GM18526 (cell line): Measurements from ENCODE around the gene UBTF.

Source experiments
- POLR2A ChIP-seq: IDR thresholded peaks from 3 replicates; pipeline ENCODE4 v1.6.1; 2011; ENCODE audit not compliant: insufficient read length; ENCODE audit errors: extremely low read depth

UBTF gene

GRCh38 chr17:44219616-44220212, at the start of gene UBTF:
Gene UBTF, minus strand, starts transcription at chr17:44219675. Its CDS starts 1,446 bp downstream, at chr17:44218229.
- no peak for TF ChIP-seq POLR2A

DNA sequence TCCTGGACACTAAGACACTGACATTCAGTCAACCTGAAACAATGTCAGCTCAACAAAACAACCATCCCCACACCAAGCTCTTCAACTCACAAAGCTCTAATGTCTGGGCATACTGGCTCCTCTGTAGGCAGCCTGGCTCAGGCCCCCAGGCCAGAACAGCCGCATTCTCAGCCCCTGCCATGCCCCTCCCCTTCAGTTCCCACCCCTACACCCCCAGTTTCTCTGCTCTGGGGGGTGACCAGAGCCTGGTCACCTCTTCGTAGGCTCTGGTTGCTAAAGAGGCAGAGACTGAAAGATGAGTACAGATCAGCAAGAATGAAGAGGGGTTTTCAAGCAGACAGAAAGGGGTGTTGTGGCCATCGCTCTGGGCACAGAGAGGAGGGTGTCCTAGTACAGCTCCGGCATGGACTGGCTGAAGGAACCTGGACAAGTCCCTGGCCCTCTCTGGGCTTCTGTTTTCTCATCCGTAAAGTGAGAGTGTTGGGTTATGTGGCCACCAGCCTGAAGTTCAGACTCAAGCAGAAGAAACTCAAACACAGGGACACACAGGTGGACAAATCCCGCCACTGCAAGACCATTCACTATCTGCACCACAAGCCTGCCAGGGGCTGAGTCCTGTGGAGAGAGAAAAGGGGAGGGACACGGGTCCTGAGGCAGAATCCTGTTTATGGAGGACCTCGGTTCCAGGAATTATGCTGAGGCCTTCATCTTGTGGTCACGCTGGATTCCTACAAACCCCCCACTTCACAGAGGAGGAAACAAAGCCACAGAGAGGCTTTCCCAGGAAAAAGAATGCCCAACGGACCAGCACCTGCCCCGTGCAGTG, 49.4 kb upstream of the UBTF start:
- TF ChIP-seq POLR2A = no peak

DNA sequence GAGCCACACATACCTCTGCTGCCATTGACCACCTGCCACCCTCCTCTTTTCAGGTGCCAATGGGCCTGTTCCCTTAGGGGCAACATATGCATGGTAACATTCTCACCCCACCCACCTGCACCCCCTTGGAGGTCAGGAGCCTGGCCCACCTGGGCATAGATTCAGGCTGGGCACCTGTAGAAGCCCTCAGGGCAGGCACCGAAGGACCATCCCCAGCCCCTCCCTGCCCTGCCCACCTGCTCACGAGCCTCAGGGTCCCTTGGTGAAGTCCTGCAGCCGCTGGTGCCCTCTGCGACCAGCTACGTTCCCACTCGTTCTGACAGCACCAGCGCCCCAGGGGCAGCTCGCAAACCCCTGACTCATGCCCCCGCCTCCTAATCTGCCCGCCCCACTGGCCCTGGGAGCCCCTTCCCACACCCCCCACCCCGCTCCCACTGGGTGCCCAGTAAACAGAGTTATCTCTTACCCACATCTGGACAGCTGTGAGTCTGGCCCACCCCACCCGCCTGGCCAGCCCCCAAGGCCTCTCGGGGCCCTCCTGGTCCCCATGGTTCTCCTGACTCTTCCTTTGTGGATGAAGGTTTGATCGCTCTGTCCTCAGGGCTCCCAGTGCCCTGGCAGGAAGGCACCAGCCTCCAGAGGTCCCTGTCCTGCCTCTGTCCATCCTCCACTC, 48.5 kb upstream of the UBTF start, which contains the start of gene SLC4A1:
Gene SLC4A1 (minus strand): TSS at position 318 of the 673 bp plus-strand sequence. CDS start 5,269 bp downstream, outside the sequence.
- no peak for TF ChIP-seq POLR2A

DNA sequence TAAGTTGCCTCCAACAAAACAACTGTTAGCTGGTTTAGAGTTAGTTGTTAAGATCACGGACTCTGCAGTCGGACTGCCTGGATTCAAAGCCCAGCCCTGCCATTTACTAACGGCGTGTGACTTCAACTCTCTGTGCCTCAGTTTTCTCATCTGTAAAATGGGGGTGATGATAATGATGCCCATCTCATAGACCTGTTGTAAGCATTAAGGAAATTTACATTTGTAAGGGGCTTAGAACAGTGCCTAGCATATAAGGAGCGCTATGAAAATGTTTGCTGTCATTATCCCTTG, 47.6 kb upstream of the UBTF start:
- TF ChIP-seq POLR2A = no peak

GRCh38 chr17:44266402-44267164, 47.1 kb upstream of the UBTF start:
- TF ChIP-seq POLR2A = no peak

DNA sequence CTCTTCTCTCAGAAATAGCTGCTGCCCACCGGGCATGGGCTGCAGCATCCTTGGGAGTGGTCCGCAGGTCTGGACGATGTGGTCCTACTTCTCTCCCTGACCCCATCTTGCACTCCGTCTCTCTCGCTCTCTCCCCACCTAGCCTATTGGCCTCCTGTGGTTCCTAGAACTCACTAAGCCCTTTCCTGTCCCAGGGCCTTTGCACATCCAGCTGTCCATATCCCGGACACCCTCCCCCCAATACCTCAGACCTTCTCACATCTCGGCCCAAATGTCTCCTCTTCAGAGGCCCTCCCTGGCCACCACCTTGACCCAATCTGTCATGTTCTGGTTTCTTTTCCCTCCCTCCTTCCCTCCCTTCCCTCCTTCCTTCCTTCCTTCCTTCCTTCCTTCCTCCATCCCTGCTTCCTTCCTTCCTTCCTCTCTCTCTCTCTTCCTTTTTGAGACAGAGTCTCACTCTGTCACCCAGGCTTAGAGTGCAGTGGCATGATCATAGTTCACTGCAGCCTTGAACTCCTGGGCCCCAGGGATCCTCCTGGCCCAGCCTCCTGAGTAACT, 43.9 kb upstream of the UBTF start:
- no peak for TF ChIP-seq POLR2A

GRCh38 chr17:44262654-44263225, 43.3 kb upstream of the UBTF start:
- no peak for TF ChIP-seq POLR2A

DNA sequence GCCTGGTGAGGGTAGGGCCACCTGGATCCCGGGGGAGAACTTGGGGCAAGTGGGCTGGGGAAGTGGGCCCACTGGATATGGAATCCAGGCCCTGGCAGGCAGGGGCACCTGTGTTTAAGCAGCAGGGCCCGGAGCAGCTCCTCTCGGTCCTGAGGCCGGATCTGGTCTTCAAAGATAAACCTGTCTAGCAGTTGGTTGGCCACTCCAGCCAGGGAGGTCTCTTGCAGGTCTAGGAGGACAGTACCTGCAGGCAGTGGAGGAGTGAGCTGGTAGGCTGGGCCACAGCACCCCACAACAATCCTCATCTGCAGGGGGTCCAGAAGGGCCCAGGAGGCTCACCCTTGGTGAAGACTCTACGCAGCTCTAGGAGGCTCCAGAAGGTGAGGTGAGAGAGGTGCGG, 40.8 kb upstream of the UBTF start:
- no peak for TF ChIP-seq POLR2A

- no peak for TF ChIP-seq POLR2A
These were observed 39.4 kb upstream of the UBTF start for GRCh38 chr17:44258811-44259351.

DNA sequence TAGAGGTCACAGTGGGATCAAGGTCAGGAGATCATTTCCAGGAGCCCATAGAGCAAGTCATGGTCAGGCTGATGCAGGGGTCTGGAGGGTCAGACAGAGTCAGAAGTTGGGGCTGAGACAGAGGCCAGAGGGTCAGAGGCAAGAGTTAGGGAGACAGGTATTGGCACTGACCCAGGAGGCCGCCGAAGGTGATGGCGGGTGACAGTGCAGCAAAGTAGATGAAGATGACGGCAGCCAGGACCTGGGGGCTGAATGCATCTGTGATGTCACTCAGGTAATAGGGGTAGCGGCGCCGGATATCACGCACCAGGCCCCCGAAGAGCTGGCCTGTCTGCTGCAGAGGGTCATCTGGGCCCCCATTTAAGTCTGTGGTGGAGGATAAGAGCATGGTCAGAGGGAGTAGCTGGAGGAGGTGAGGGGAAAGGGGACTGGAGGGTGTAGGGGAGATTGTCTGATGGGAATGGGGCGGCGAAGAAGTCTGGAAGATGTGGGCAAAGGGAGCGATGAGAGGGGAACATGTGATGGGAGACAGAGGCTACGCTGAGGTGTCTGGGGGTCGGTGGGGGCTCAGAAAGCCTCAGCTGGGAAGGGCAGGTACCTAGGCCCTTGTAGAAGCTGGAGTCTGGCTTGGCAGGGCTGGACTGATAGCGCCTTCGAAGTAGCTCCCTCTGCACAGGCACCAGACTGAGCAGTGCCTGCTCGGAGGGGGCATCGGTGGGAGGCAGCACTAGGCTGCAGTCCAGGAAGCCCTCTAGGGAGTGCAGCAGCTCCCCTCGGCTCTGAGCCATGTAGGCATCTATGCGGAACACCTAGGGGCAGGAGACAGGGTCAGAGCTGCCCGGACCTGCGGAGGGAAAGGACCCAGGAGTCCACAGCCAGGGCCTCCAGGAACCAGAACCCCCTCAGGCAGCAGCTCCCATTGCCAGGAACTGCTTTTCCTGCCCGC, 38.6 kb upstream of the UBTF start:
- TF ChIP-seq POLR2A = no peak

DNA sequence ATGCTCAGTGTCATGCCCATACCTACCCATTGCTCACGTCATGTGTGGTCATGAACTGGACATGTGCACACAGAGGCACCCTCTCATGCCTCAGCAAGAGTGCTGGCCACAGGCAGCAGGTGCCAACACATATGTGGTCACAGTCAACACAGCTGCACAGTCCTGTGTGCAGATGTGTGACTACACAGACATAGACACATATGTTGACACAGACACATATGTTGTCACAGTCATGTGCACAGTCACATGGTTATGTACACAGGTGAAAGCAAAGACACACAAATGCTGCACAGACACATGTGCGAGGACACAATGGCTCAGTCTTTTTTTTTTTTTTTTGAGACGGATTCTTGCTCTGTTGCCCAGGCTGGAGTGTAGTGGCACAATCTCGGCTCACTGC, 37.2 kb upstream of the UBTF start:
- no peak for TF ChIP-seq POLR2A

- no peak for TF ChIP-seq POLR2A
These were observed 36.4 kb upstream of the UBTF start for GRCh38 chr17:44255915-44256314.

GRCh38 chr17:44254361-44255095, 35.1 kb upstream of the UBTF start:
- no peak for TF ChIP-seq POLR2A
